Pancreas (tissue), 10 donors: Measurements from ENCODE around the gene BABAM2. TPM values are rescaled to one million over a fixed set of nuclear protein-coding genes. Genes with fewer than 3 reads are reported as not detected.

Experiments
- ATAC-seq, 4 donors: fragments of 200-7000 bp; cut with Tn5 transposase; one replicate each; pipeline versions ENCODE4 v1.8.0 to v1.9.1; 2020; ENCODE audit warnings: mild to moderate bottlenecking in 4 of 4, moderate library complexity in 4 of 4
- DNase-seq, 6 donors: peaks; one replicate each; pipeline ENCODE4 v3.0.0-alpha.2; 2020
- FAIRE-seq: peaks from 2 replicates; lab custom pipeline; 2012; peaks lifted over from hg19 to GRCh38; lab: Jason Lieb, UNC
- H3K27ac ChIP-seq, 4 donors: fragments of 200-600 bp; sonication (generic); 1 replicate in 3 of 4; 2 replicates in 1 of 4; pipeline versions ENCODE4 v1.5.0 to v1.8.0; 2020
- H3K27me3 ChIP-seq, 4 donors: fragments of 200-600 bp; one replicate each; pipeline ENCODE4 v1.8.0; 2021
- H3K36me3 ChIP-seq, 3 donors: fragments of 200-600 bp; sonication (generic) in 1 of 3; one replicate each; pipeline versions ENCODE4 v1.5.0 to v1.8.0; 2020 to 2021
- H3K4me1 ChIP-seq, 3 donors: fragments of 200-600 bp; one replicate each; pipeline ENCODE4 v1.8.0; 2021
- H3K4me3 ChIP-seq, 4 donors: fragments of 200-600 bp; sonication (generic) in 2 of 4; one replicate each; pipeline versions ENCODE4 v1.5.0 to v1.8.0; 2020 to 2021
- H3K9me3 ChIP-seq, 4 donors: fragments of 200-600 bp; one replicate each; pipeline ENCODE4 v1.8.0; 2021
- CTCF ChIP-seq, 4 donors: fragments of 200-600 bp; sonication (generic) in 3 of 4; IDR thresholded peaks; one replicate each; pipeline versions ENCODE4 v1.5.0 to v1.8.0; 2021; ENCODE audit warnings: antibody characterized with exemption in 4 of 4
- WGBS, 2 donors: extraction: QIAGEN DNeasy Blood & Tissue Kit; methylation state at CpG; one replicate each; pipeline ENCODE4 v1.1.7; 2013; 5-methylcytosine and 5-hydroxymethylcytosine counted together
- intact Hi-C, 3 donors: fragments of 100-400 bp; cut with DNase I; formaldehyde crosslinking; loops; one replicate each; pipeline versions ENCODE4 v1.11.1 to v1.14.2; 2022
- polyA plus RNA-seq, 2 donors: library from polyadenylated mRNA; stranded (reverse); fragments of 200-250 nt; gene quantifications; one replicate each; pipeline ENCODE4 v1.2.3, GENCODE V29; 2013
- total RNA-seq, 6 donors: library from RNA; stranded (reverse); fragmentation: NEBNext Ultra II Directional in 4 of 6; extraction: Animal tissue kit (Norgen Biotek cat#: 25700) in 4 of 6; gene quantifications; one replicate each; pipeline versions ENCODE4 v1.2.1 to v1.2.4, GENCODE V29; 2021 to 2023
- donor health status: healthy with polysubstance abuse.
- donor health status: DM: no; HTN: no; CAD: no; lungs with moderate emphysema.
- donor health status: DM: no; HTN: no; CAD: no.
- donor health status: control.
- donor health status: control.
- donor health status: Bipolar disorder and iron deficiency.
- donor health status: DM: yes; HTN: yes; CAD: no.
- donor health status: DM: no; HTN: no; CAD: no.
- donor health status: DM: no; HTN: no; CAD: no.
- donor health status: DM: yes; HTN: yes; CAD: no.

BABAM2 gene
- total and polyA plus RNA-seq, 8 donors, result 9.4 to 21.3 (median 15.6) TPM

DNA sequence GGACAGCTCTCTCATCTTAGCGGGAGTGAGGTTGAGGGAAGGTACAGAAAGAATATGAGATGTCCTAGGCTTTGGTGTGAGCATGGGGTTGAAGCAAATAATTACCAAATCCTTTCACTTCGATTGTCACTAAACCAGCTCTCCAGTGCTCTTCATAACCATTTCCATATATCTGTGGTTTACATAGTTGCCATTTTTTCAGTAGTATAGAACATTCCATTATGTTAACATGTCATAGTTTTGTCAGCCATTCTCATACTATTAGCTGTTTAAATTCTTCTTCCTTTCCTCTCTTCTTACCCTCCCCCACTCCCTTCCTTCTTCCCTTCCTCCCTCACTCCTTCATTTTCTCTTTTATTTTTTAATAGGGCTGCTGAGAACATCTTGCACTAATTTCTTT is 205.9 kb downstream of the BABAM2 start:
- Histone ChIP-seq H3K36me3 (no peaks in the 10 kb centered on the region), H3K4me3 (no peak overlapping the region), H3K27ac (no peak overlapping the region), H3K4me1 (no peaks in the 10 kb centered on the region), H3K9me3 (no peaks in the 10 kb centered on the region), H3K27me3 (no peaks in the 10 kb centered on the region)
- FAIRE-seq (no peak), ATAC-seq (no peak), DNase-seq (no peak)
- WGBS, 2 donors, result 95 to 96% methylated on average over 2 of the region's 2 CpGs
- TF ChIP-seq CTCF (IDR thresholded peaks at IDR 0.05), result no peak
- intact Hi-C loops, result no loop called here

GRCh38 chr2:28098501-28099225 is 208.1 kb downstream of the BABAM2 start:
- Histone ChIP-seq H3K27ac (no peak overlapping the region), H3K9me3 (no peaks in the 10 kb centered on the region), H3K36me3 (no peaks in the 10 kb centered on the region), H3K4me1 (peaks cover 0 to 11% (median 0%) of the 10 kb centered on the region in 3 donors), H3K27me3 (no peaks in the 10 kb centered on the region), H3K4me3 (no peak overlapping the region)
- 80 to 85% methylated on average over 4 of the region's 4 CpGs for WGBS, 2 donors
- FAIRE-seq (no peak), ATAC-seq (no peak), DNase-seq (no peak)
- intact Hi-C loops, result no loop called here
- no peak for TF ChIP-seq CTCF (IDR thresholded peaks at IDR 0.05)

GRCh38 chr2:28101123-28101522 is 210.6 kb downstream of the BABAM2 start:
- intact Hi-C loops, result no loop called here
- no peak for TF ChIP-seq CTCF (IDR thresholded peaks at IDR 0.05)
- no peaks in the 10 kb centered on the region for H3K27me3 ChIP-seq
- FAIRE-seq (no peak), ATAC-seq (no peak), DNase-seq (no peak)
- no peak overlapping the region for H3K4me3 ChIP-seq
- H3K9me3 ChIP-seq, result no peaks in the 10 kb centered on the region
- 85 to 93% methylated on average over 2 of the region's 2 CpGs for WGBS, 2 donors
- H3K27ac ChIP-seq, result no peak overlapping the region
- peaks cover 0 to 11% (median 0%) of the 10 kb centered on the region in 3 donors for H3K4me1 ChIP-seq
- no peaks in the 10 kb centered on the region for H3K36me3 ChIP-seq

DNA sequence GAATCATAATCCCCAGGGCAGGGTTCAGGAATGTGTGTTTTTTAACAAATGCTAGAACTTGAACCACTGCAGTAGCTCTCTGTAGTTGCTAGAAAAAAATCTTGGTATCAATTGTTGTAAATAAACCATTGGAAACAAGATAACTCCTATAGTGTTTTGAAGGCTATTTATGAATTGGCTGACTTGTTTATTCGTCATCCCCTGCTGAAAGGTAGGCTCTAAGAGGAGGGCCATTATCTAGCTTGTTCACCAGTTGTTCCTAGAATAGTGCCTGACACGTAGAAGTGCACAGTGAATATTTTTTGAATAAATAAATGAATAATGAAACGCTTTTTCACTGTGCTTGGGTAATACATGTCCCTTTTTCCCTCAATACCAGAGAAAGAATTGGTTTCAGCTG is 211.4 kb downstream of the BABAM2 start:
- FAIRE-seq, result no peak
- Histone ChIP-seq H3K4me3 (no peak overlapping the region), H3K4me1 (peaks cover 0 to 11% (median 0%) of the 10 kb centered on the region in 3 donors), H3K9me3 (no peaks in the 10 kb centered on the region), H3K27me3 (no peaks in the 10 kb centered on the region), H3K27ac (no peak overlapping the region), H3K36me3 (no peaks in the 10 kb centered on the region)
- peak in 1 of 4 donors; percentile 26 for ATAC-seq
- DNase-seq, result no peak
- 72 to 83% methylated on average over 3 of the region's 3 CpGs for WGBS, 2 donors
- no peak for TF ChIP-seq CTCF (IDR thresholded peaks at IDR 0.05)
- intact Hi-C loops, result no loop called here

GRCh38 chr2:28102455-28102874 is 211.9 kb downstream of the BABAM2 start:
- H3K27me3 ChIP-seq, result no peaks in the 10 kb centered on the region
- no peak for FAIRE-seq
- H3K4me3 ChIP-seq, result no peak overlapping the region
- H3K4me1 ChIP-seq, result peaks cover 0 to 11% (median 0%) of the 10 kb centered on the region in 3 donors
- intact Hi-C loops, result no loop called here
- no peaks in the 10 kb centered on the region for H3K36me3 ChIP-seq
- peak overlapping the region in 1 of 4 donors; percentile 50 for H3K27ac ChIP-seq
- no peaks in the 10 kb centered on the region for H3K9me3 ChIP-seq
- no peak for TF ChIP-seq CTCF (IDR thresholded peaks at IDR 0.05)
- no peak for DNase-seq
- 86 to 91% methylated on average over 1 of the region's 1 CpG for whole genome bisulfite sequencing, 2 donors
- ATAC-seq, result peak in 3 of 4 donors; percentile 69 to 88 (median 71)
